ENCODE data around the gene TXNL1. TPM values are rescaled to one million over a fixed set of nuclear protein-coding genes. Genes with fewer than 3 reads are reported as not detected.

The TXNL1 gene
- total and polyA plus RNA-seq, 2 of the 8 experiments (the other 6 are each of a cell fraction or from before 2014, with no cell fraction given), result 35.1 to 85.8 TPM

DNA sequence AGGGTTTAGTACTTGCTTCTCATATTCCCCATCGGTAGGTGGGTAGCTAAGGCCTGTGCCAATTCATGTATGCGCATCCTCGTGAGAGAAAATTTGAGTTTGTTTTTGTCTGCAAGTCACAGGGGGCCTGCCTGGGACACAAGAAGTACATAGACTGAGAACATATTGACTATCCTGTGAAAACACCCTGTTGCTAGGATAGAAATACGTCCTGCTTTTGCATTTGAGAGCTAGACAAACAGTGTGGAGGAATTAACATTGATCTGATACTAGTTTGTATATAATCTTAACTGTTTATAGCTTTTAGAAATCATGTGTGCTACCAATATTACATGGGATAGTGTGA, 23.6 kb upstream of the TXNL1 start:
- 49% methylated on average over 4 of the region's 4 CpGs; no CpG with 5 or more reads in 1 of the 2 experiments for WGBS, 2 experiments (ENCODE audit: extremely low coverage in 1 of 2, insufficient coverage in 1 of 2, insufficient read length in 1 of 2, insufficient replicate concordance in 2 of 2, low coverage in 1 of 2, low lambda C conversion rate in 2 of 2, missing lambda C conversion rate in 1 of 2)
- H3K18ac ChIP-seq (ENCODE audit: extremely low read depth, low read length), result no peak overlapping the region
- peaks cover 0 to 24% of the 10 kb centered on the region in 2 experiments; a peak in 2 of 4 replicates for H3K79me2 ChIP-seq (ENCODE audit: control insufficient read depth in 1 of 2, insufficient read depth in 2 of 2, low read length in 2 of 2)

More for the DNA sequence above, 23.6 kb upstream of the TXNL1 start:
- H2BK120ac ChIP-seq (replicated peaks; ENCODE audit: low read depth, low read length), result no peak overlapping the region
- no peaks in the 10 kb centered on the region for H3K36me3 ChIP-seq (ENCODE audit: control insufficient read depth in 2 of 4, insufficient read depth in 4 of 4, low read length in 3 of 4)
- no peak overlapping the region for H2BK12ac ChIP-seq (ENCODE audit: low read depth, low read length)
- no peaks in the 10 kb centered on the region for H3K9me3 ChIP-seq (ENCODE audit: insufficient read depth in 2 of 2, low read depth in 1 of 2, low read length in 1 of 2)
- H3K27me3 ChIP-seq (replicated peaks in 1 of 4; ENCODE audit: control insufficient read depth in 3 of 4, extremely low read depth in 1 of 4, insufficient read depth in 3 of 4, low read length in 3 of 4), result no peaks in the 10 kb centered on the region
- no peak overlapping the region for H3K9ac ChIP-seq (replicated peaks in 1 of 4; ENCODE audit: extremely low read depth in 1 of 4, low read depth in 3 of 4, low read length in 3 of 4)
- 0 out of 2 replicates have a peak, but pooled peaks cover 2% of the 10 kb centered on the region for H3K23me2 ChIP-seq (ENCODE audit: low read depth, low read length)
- TF ChIP-seq TEAD4 (IDR thresholded peaks at IDR 0.05; ENCODE audit: low read depth, low read length) (no peak), POLR2A (IDR thresholded peaks at IDR 0.05; ENCODE audit: control extremely low read depth in 1 of 2, low read depth in 2 of 2, low read length in 2 of 2) (no peak), ZNF274 (IDR thresholded peaks at IDR 0.05; ENCODE audit: borderline replicate concordance, extremely low read depth, low read length) (no peak), ATF3 (IDR thresholded peaks at IDR 0.05; ENCODE audit: insufficient read depth, low read depth, low read length) (no peak), KDM5A (IDR thresholded peaks at IDR 0.05; ENCODE audit: low read length) (no peak)
- no peak overlapping the region for H2BK5ac ChIP-seq (ENCODE audit: low read depth, low read length)
- no peaks in the 10 kb centered on the region; the same call in 1 of the 2 replicates for H3K79me1 ChIP-seq (ENCODE audit: low read depth, low read length)
- no peak overlapping the region for H2BK20ac ChIP-seq (ENCODE audit: low read length)
- ChIA-PET CTCF (ENCODE audit: partially characterized antibody) (interaction anchor here (0.7 to 1.8 kb wide), 3 partner anchors 9 to 13 kb away, joined by 3 to 5 read pairs (median 4); partner anchors contain the start of gene WDR7), POLR2A (ENCODE audit: partially characterized antibody) (no interaction called here)
- H3K14ac ChIP-seq (ENCODE audit: insufficient read length), result no peak overlapping the region
- no peak overlapping the region for H3K4ac ChIP-seq (replicated peaks; ENCODE audit: insufficient read length, low read depth, low read length)
- no peak overlapping the region for H3K56ac ChIP-seq (replicated peaks; ENCODE audit: insufficient read length, low read depth, low read length)
- no peak overlapping the region for H3K4me3 ChIP-seq (ENCODE audit: extremely low read depth in 1 of 4, insufficient read depth in 2 of 4, low read depth in 3 of 4, low read length in 4 of 4)
- no peak overlapping the region for H3K23ac ChIP-seq (ENCODE audit: insufficient read length)
- H3K4me2 ChIP-seq (ENCODE audit: insufficient read depth in 1 of 2, low read depth in 2 of 2, low read length in 2 of 2), result no peak overlapping the region
- no peak overlapping the region for H2BK15ac ChIP-seq (ENCODE audit: low read length)
- no peak overlapping the region for H4K8ac ChIP-seq (ENCODE audit: extremely low read depth, insufficient read depth, low read length)
- H4K20me1 ChIP-seq (replicated peaks in 1 of 2; ENCODE audit: control insufficient read depth in 1 of 2, insufficient read depth in 2 of 2, low read length in 2 of 2), result peaks cover 0 to 2% of the 10 kb centered on the region in 2 experiments
- H3K27ac ChIP-seq (ENCODE audit: low read depth, low read length), result no peak overlapping the region
- FAIRE-seq (no peak), DNase-seq (ENCODE audit: low read depth in 1 of 2, low spot score in 2 of 2) (no peak)
- no peak overlapping the region for H4K5ac ChIP-seq (ENCODE audit: insufficient read length, low read depth, low read length)
- no peak overlapping the region for H2AK5ac ChIP-seq (ENCODE audit: low read depth, low read length)
- no peak overlapping the region for H2AFZ ChIP-seq (ENCODE audit: low read length)
- no peak overlapping the region for H4K91ac ChIP-seq (replicated peaks; ENCODE audit: insufficient read length, low read length)
- peaks cover 0 to 2% (median 0%) of the 10 kb centered on the region in 4 experiments; a peak in 1 of 7 replicates for H3K4me1 ChIP-seq (replicated peaks in 1 of 4; ENCODE audit: control insufficient read depth in 3 of 4, insufficient read depth in 4 of 4, low read length in 3 of 4)

All from H1 (cell line).